Osteocyte (in vitro differentiated cells): ENCODE data around the gene KIF1B. TPM values are rescaled to one million over a fixed set of nuclear protein-coding genes. Genes with fewer than 3 reads are reported as not detected.
A peak's percentile ranks its signal among the peaks of the same experiment; 100 is the strongest.

ENCODE experiments used
- DNase-seq: peaks from one replicate; pipeline ENCODE4 v3.0.0; 2021; ENCODE audit warnings: mixed read lengths; ENCODE audit not compliant: unreplicated experiment; ENCODE audit errors: extremely low spot score
- H3K27ac Mint-ChIP-seq: one replicate; pipeline ENCODE4 v1.8.0; 2021; ENCODE audit warnings: mild to moderate bottlenecking, mixed read lengths; ENCODE audit not compliant: unreplicated experiment
- H3K27me3 Mint-ChIP-seq: one replicate; pipeline ENCODE4 v1.8.0; 2021; ENCODE audit warnings: mixed read lengths; ENCODE audit not compliant: unreplicated experiment
- H3K36me3 Mint-ChIP-seq: one replicate; pipeline ENCODE4 v1.8.0; 2021; ENCODE audit warnings: mixed read lengths; ENCODE audit not compliant: unreplicated experiment
- H3K4me1 Mint-ChIP-seq: one replicate; pipeline ENCODE4 v1.8.0; 2021; ENCODE audit warnings: mixed read lengths; ENCODE audit not compliant: unreplicated experiment
- H3K4me3 Mint-ChIP-seq: one replicate; pipeline ENCODE4 v1.8.0; 2021; ENCODE audit warnings: mild to moderate bottlenecking, moderate library complexity, mixed read lengths; ENCODE audit not compliant: unreplicated experiment
- H3K9me3 Mint-ChIP-seq: one replicate; pipeline ENCODE4 v1.8.0; 2021; ENCODE audit warnings: mixed read lengths; ENCODE audit not compliant: unreplicated experiment
- CTCF ChIP-seq: fragments of 200-600 bp; sonication (generic); IDR thresholded peaks from 2 replicates; pipeline ENCODE4 v1.5.0; 2021; ENCODE audit warnings: antibody characterized with exemption, mild to moderate bottlenecking, moderate library complexity
- total RNA-seq: library from RNA; stranded (reverse); gene quantifications from 2 replicates; pipeline ENCODE4 v1.2.1, GENCODE V29; 2021

The KIF1B gene
- total RNA-seq, 1 donor from 2014 or later = 48.9 TPM

GRCh38 chr1:10353282-10353681 lies 142.9 kb downstream of the KIF1B start:
- TF ChIP-seq CTCF = no peak
- DNase-seq = no peak
- Mint-ChIP-seq H3K27ac (peak overlapping the region; percentile 79), H3K36me3 (peaks cover 15% of the 10 kb centered on the region), H3K4me3 (peak overlapping the region; percentile 23), H3K27me3 (no peaks in the 10 kb centered on the region), H3K4me1 (peaks cover 9% of the 10 kb centered on the region), H3K9me3 (no peaks in the 10 kb centered on the region)

- H3K27ac Mint-ChIP-seq = peak overlapping the region; percentile 79
- H3K27me3 Mint-ChIP-seq = no peaks in the 10 kb centered on the region
- H3K4me3 Mint-ChIP-seq = peak overlapping the region; percentile 23
- no peaks in the 10 kb centered on the region for H3K9me3 Mint-ChIP-seq
- no peak for DNase-seq
- TF ChIP-seq CTCF = no peak
- H3K4me1 Mint-ChIP-seq = peaks cover 9% of the 10 kb centered on the region
- H3K36me3 Mint-ChIP-seq = peaks cover 12% of the 10 kb centered on the region
Measured at GRCh38 chr1:10353693-10354092, 143.3 kb downstream of the KIF1B start.

- Mint-ChIP-seq H3K9me3 (no peaks in the 10 kb centered on the region), H3K36me3 (peaks cover 22% of the 10 kb centered on the region), H3K27me3 (no peaks in the 10 kb centered on the region), H3K4me1 (no peaks in the 10 kb centered on the region), H3K27ac (no peak overlapping the region), H3K4me3 (no peak overlapping the region)
- DNase-seq = no peak
- no peak for TF ChIP-seq CTCF
Measured at GRCh38 chr1:10360045-10360444, 149.7 kb downstream of the KIF1B start.

GRCh38 chr1:10361515-10361914 lies 151.1 kb downstream of the KIF1B start:
- no peaks in the 10 kb centered on the region for H3K4me1 Mint-ChIP-seq
- DNase-seq = no peak
- peaks cover 30% of the 10 kb centered on the region for H3K36me3 Mint-ChIP-seq
- TF ChIP-seq CTCF = no peak
- H3K27me3 Mint-ChIP-seq = no peaks in the 10 kb centered on the region
- no peaks in the 10 kb centered on the region for H3K9me3 Mint-ChIP-seq
- no peak overlapping the region for H3K27ac Mint-ChIP-seq
- H3K4me3 Mint-ChIP-seq = no peak overlapping the region

GRCh38 chr1:10368194-10368593 lies 157.8 kb downstream of the KIF1B start:
- Mint-ChIP-seq H3K27ac (no peak overlapping the region), H3K36me3 (peaks cover 20% of the 10 kb centered on the region), H3K4me3 (no peak overlapping the region), H3K4me1 (no peaks in the 10 kb centered on the region), H3K27me3 (no peaks in the 10 kb centered on the region), H3K9me3 (no peaks in the 10 kb centered on the region)
- no peak for DNase-seq
- no peak for TF ChIP-seq CTCF
